ENCODE measurements around the gene PTBP1.

GRCh38 chr19:750640-751423, 46.4 kb upstream of the PTBP1 start, which contains the start of gene MISP:
- TF ChIP-seq CTCF (conservative IDR thresholded peaks at IDR 0.05) (no peak), ZFX (IDR thresholded peaks at IDR 0.05) (no peak)

Measured in C4-2B (cell line).